Activated T-cell treated with anti-CD3 and anti-CD28 coated beads, Interleukin-2, amount 50 U/mL, for 4 hours (primary cell): Measurements from ENCODE around the gene NME7. TPM values are rescaled to one million over a fixed set of nuclear protein-coding genes. Genes with fewer than 3 reads are reported as not detected.

Experiments
- ATAC-seq, 2 donors: fragments of 200-7000 bp; cut with Tn5 transposase; one replicate each; pipeline ENCODE4 v1.10.0; 2021
- DNase-seq: peaks from one replicate; pipeline ENCODE4 v3.0.0-alpha.2; 2020
- H3K27me3 Mint-ChIP-seq: one replicate; pipeline ENCODE4 v1.8.0; 2021; ENCODE audit warnings: low read depth, mixed read lengths
- H3K36me3 Mint-ChIP-seq: one replicate; pipeline ENCODE4 v1.8.0; 2022; ENCODE audit warnings: mixed read lengths; ENCODE audit not compliant: insufficient read depth
- H3K4me1 Mint-ChIP-seq: one replicate; pipeline ENCODE4 v1.8.0; 2021; ENCODE audit warnings: low read depth, mixed read lengths
- H3K4me3 Mint-ChIP-seq: one replicate; pipeline ENCODE4 v1.8.0; 2021; ENCODE audit warnings: mild to moderate bottlenecking, moderate library complexity, mixed read lengths
- H3K9me3 Mint-ChIP-seq: one replicate; pipeline ENCODE4 v1.8.0; 2021; ENCODE audit warnings: mixed read lengths
- total RNA-seq, 3 donors: library from RNA; stranded (reverse); gene quantifications; one replicate each; pipeline ENCODE4 v1.2.1, GENCODE V29; 2021

The NME7 gene
- total RNA-seq, 3 donors from 2014 or later = 9.0 to 18.5 (median 11.7) TPM

- peaks cover 42% of the 10 kb centered on the region for H3K36me3 Mint-ChIP-seq
- peaks cover 7% of the 10 kb centered on the region for H3K9me3 Mint-ChIP-seq
- no peaks in the 10 kb centered on the region for H3K27me3 Mint-ChIP-seq
- H3K4me1 Mint-ChIP-seq = no peaks in the 10 kb centered on the region
- DNase-seq (no peak), ATAC-seq (no peak)
- no peak overlapping the region for H3K4me3 Mint-ChIP-seq
These were observed 107.8 kb downstream of the NME7 start for GRCh38 chr1:169259816-169260215.

- Mint-ChIP-seq H3K4me3 (no peak overlapping the region), H3K9me3 (peaks cover 6% of the 10 kb centered on the region), H3K27me3 (no peaks in the 10 kb centered on the region), H3K4me1 (no peaks in the 10 kb centered on the region), H3K36me3 (no peaks in the 10 kb centered on the region)
- DNase-seq (no peak), ATAC-seq (no peak)
These were observed 116.8 kb downstream of the NME7 start for GRCh38 chr1:169250795-169251194.

- no peak for ATAC-seq
- no peaks in the 10 kb centered on the region for H3K4me1 Mint-ChIP-seq
- DNase-seq = no peak
- H3K4me3 Mint-ChIP-seq = no peak overlapping the region
- H3K27me3 Mint-ChIP-seq = no peaks in the 10 kb centered on the region
- H3K36me3 Mint-ChIP-seq = no peaks in the 10 kb centered on the region
- peaks cover 6% of the 10 kb centered on the region for H3K9me3 Mint-ChIP-seq
These were observed 117.6 kb downstream of the NME7 start for GRCh38 chr1:169250022-169250421.

GRCh38 chr1:169249611-169250010 is 118.0 kb downstream of the NME7 start:
- no peaks in the 10 kb centered on the region for H3K36me3 Mint-ChIP-seq
- DNase-seq = no peak
- H3K4me3 Mint-ChIP-seq = no peak overlapping the region
- no peak for ATAC-seq
- H3K4me1 Mint-ChIP-seq = no peaks in the 10 kb centered on the region
- H3K27me3 Mint-ChIP-seq = no peaks in the 10 kb centered on the region
- peaks cover 6% of the 10 kb centered on the region for H3K9me3 Mint-ChIP-seq

- Mint-ChIP-seq H3K9me3 (peaks cover 6% of the 10 kb centered on the region), H3K36me3 (no peaks in the 10 kb centered on the region), H3K27me3 (no peaks in the 10 kb centered on the region), H3K4me3 (no peak overlapping the region), H3K4me1 (peaks cover 5% of the 10 kb centered on the region)
- ATAC-seq (no peak), DNase-seq (no peak)
These were observed 121.9 kb downstream of the NME7 start for GRCh38 chr1:169245706-169246105.

GRCh38 chr1:169240449-169241232 is 127.0 kb downstream of the NME7 start:
- DNase-seq (no peak), ATAC-seq (peak; percentile 57 to 76)
- Mint-ChIP-seq H3K4me1 (peaks cover 7% of the 10 kb centered on the region), H3K27me3 (no peaks in the 10 kb centered on the region), H3K4me3 (no peak overlapping the region), H3K9me3 (no peaks in the 10 kb centered on the region), H3K36me3 (peaks cover 3% of the 10 kb centered on the region)

GRCh38 chr1:169236880-169237279 is 130.7 kb downstream of the NME7 start:
- H3K27me3 Mint-ChIP-seq = no peaks in the 10 kb centered on the region
- H3K4me1 Mint-ChIP-seq = peaks cover 4% of the 10 kb centered on the region
- no peaks in the 10 kb centered on the region for H3K9me3 Mint-ChIP-seq
- DNase-seq = no peak
- ATAC-seq = no peak
- peaks cover 14% of the 10 kb centered on the region for H3K36me3 Mint-ChIP-seq
- no peak overlapping the region for H3K4me3 Mint-ChIP-seq

- ATAC-seq (no peak), DNase-seq (no peak)
- H3K36me3 Mint-ChIP-seq = peaks cover 19% of the 10 kb centered on the region
- H3K9me3 Mint-ChIP-seq = no peaks in the 10 kb centered on the region
- no peaks in the 10 kb centered on the region for H3K27me3 Mint-ChIP-seq
- peaks cover 3% of the 10 kb centered on the region for H3K4me1 Mint-ChIP-seq
- no peak overlapping the region for H3K4me3 Mint-ChIP-seq
These were observed 131.5 kb downstream of the NME7 start for GRCh38 chr1:169236143-169236542.

GRCh38 chr1:169235568-169235967 is 132.0 kb downstream of the NME7 start:
- Mint-ChIP-seq H3K9me3 (no peaks in the 10 kb centered on the region), H3K4me3 (no peak overlapping the region), H3K4me1 (peaks cover 2% of the 10 kb centered on the region), H3K27me3 (no peaks in the 10 kb centered on the region), H3K36me3 (peaks cover 22% of the 10 kb centered on the region)
- ATAC-seq = no peak
- DNase-seq = no peak

GRCh38 chr1:169234780-169235179 is 132.8 kb downstream of the NME7 start:
- DNase-seq (no peak), ATAC-seq (no peak)
- Mint-ChIP-seq H3K9me3 (no peaks in the 10 kb centered on the region), H3K27me3 (no peaks in the 10 kb centered on the region), H3K36me3 (peaks cover 25% of the 10 kb centered on the region), H3K4me3 (no peak overlapping the region), H3K4me1 (no peaks in the 10 kb centered on the region)

- Mint-ChIP-seq H3K9me3 (no peaks in the 10 kb centered on the region), H3K27me3 (no peaks in the 10 kb centered on the region), H3K4me1 (peaks cover 2% of the 10 kb centered on the region), H3K4me3 (no peak overlapping the region), H3K36me3 (peaks cover 9% of the 10 kb centered on the region)
- DNase-seq (no peak), ATAC-seq (no peak)
These were observed 150.0 kb downstream of the NME7 start for GRCh38 chr1:169217636-169218035.

- Mint-ChIP-seq H3K27me3 (no peaks in the 10 kb centered on the region), H3K9me3 (no peaks in the 10 kb centered on the region), H3K36me3 (peaks cover 7% of the 10 kb centered on the region), H3K4me1 (peaks cover 2% of the 10 kb centered on the region), H3K4me3 (no peak overlapping the region)
- no peak for ATAC-seq
- DNase-seq = no peak
These were observed 153.0 kb downstream of the NME7 start for GRCh38 chr1:169214598-169214997.

GRCh38 chr1:169212088-169212487 is 155.5 kb downstream of the NME7 start:
- no peak for DNase-seq
- H3K4me1 Mint-ChIP-seq = no peaks in the 10 kb centered on the region
- peaks cover 7% of the 10 kb centered on the region for H3K36me3 Mint-ChIP-seq
- no peak overlapping the region for H3K4me3 Mint-ChIP-seq
- H3K27me3 Mint-ChIP-seq = no peaks in the 10 kb centered on the region
- no peaks in the 10 kb centered on the region for H3K9me3 Mint-ChIP-seq
- ATAC-seq = no peak

- Mint-ChIP-seq H3K27me3 (no peaks in the 10 kb centered on the region), H3K36me3 (peaks cover 2% of the 10 kb centered on the region), H3K4me1 (no peaks in the 10 kb centered on the region), H3K9me3 (no peaks in the 10 kb centered on the region), H3K4me3 (no peak overlapping the region)
- DNase-seq = no peak
- ATAC-seq = no peak
These were observed 159.6 kb downstream of the NME7 start for GRCh38 chr1:169207797-169208520.

GRCh38 chr1:169204157-169204556 is 163.4 kb downstream of the NME7 start:
- DNase-seq (no peak), ATAC-seq (no peak)
- Mint-ChIP-seq H3K4me3 (no peak overlapping the region), H3K27me3 (no peaks in the 10 kb centered on the region), H3K9me3 (no peaks in the 10 kb centered on the region), H3K36me3 (peaks cover 6% of the 10 kb centered on the region), H3K4me1 (no peaks in the 10 kb centered on the region)
